Memory B cell (primary cell): ENCODE results near the gene U2AF1L4.

Experiments used
- ATAC-seq: fragments of 150-1000 bp; cut with Tn5 transposase; 2 replicates; pipeline ENCODE4 v1.10.0; 2021; ENCODE audit warnings: low read depth, mild to moderate bottlenecking, moderate library complexity
- DNase-seq, 2 donors: peaks; one replicate each; pipeline ENCODE4 v3.0.0; 2022; ENCODE audit warnings: low spot score in 2 of 2
- H3K27ac Mint-ChIP-seq: one replicate; pipeline ENCODE4 v1.8.0; 2022; ENCODE audit warnings: mild to moderate bottlenecking, moderate library complexity, mixed read lengths
- H3K27me3 Mint-ChIP-seq: one replicate; pipeline ENCODE4 v1.8.0; 2022; ENCODE audit warnings: mixed read lengths
- H3K36me3 Mint-ChIP-seq: one replicate; pipeline ENCODE4 v1.8.0; 2022; ENCODE audit warnings: mild to moderate bottlenecking, mixed read lengths
- H3K4me1 Mint-ChIP-seq: one replicate; pipeline ENCODE4 v1.8.0; 2022; ENCODE audit warnings: mixed read lengths
- H3K4me3 Mint-ChIP-seq: one replicate; pipeline ENCODE4 v1.8.0; 2022; ENCODE audit warnings: mild to moderate bottlenecking, moderate library complexity, mixed read lengths
- H3K9me3 Mint-ChIP-seq: one replicate; pipeline ENCODE4 v1.8.0; 2022; ENCODE audit warnings: mixed read lengths

Gene U2AF1L4, protein sequence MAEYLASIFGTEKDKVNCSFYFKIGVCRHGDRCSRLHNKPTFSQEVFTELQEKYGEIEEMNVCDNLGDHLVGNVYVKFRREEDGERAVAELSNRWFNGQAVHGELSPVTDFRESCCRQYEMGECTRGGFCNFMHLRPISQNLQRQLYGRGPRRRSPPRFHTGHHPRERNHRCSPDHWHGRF

DNA sequence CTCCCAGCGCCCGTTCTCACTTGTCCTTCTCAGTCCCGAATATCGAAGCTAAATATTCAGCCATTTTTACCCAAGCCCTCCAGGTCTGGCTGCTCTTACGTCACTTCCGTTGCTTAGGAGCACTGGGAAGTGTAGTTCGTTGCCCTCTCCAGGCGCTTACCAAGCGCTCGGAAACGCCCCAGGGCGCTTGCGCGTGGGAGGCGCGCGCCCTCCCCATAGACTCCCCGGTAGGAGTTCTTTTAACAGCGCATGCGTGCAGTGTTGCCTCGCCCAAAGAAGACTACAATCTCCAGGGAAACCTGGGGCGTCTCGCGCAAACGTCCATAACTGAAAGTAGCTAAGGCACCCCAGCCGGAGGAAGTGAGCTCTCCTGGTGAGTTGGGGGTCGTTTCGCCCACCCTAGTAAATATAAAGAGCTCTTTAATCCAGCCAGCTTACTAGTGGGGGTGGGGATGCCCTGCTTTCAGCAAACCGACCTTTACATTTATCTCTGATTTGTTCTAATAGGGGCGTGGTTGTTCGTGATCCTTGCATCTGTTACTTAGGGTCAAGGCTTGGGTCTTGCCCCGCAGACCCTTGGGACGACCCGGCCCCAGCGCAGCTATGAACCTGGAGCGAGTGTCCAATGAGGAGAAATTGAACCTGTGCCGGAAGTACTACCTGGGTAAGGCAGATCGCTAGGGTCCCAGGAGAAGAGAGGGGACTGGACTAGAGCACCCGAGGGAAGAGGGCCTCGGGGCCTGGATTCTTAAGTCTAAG lies at the start of gene U2AF1L4, which contains the start of gene PSENEN:
U2AF1L4 (minus strand) TSS at position 91 of the 759 bp plus-strand sequence; CDS start at position 64, 27 bp downstream.
PSENEN (plus strand) TSS at position 324 of the 759 bp plus-strand sequence; CDS start at position 604, 280 bp downstream.
- peak; percentile 81 to 94 for DNase-seq
- peaks cover 31% of the 10 kb centered on the region for H3K4me1 Mint-ChIP-seq
- peak within 1 kb of the TSS; percentile 98 for H3K27ac Mint-ChIP-seq
- ATAC-seq: peak; percentile 53
- H3K9me3 Mint-ChIP-seq: no peaks in the 10 kb centered on the region
- peak within 1 kb of the TSS; percentile 96 for H3K4me3 Mint-ChIP-seq
- H3K36me3 Mint-ChIP-seq: peaks cover 6% of the 10 kb centered on the region
- no peaks in the 10 kb centered on the region for H3K27me3 Mint-ChIP-seq

DNA sequence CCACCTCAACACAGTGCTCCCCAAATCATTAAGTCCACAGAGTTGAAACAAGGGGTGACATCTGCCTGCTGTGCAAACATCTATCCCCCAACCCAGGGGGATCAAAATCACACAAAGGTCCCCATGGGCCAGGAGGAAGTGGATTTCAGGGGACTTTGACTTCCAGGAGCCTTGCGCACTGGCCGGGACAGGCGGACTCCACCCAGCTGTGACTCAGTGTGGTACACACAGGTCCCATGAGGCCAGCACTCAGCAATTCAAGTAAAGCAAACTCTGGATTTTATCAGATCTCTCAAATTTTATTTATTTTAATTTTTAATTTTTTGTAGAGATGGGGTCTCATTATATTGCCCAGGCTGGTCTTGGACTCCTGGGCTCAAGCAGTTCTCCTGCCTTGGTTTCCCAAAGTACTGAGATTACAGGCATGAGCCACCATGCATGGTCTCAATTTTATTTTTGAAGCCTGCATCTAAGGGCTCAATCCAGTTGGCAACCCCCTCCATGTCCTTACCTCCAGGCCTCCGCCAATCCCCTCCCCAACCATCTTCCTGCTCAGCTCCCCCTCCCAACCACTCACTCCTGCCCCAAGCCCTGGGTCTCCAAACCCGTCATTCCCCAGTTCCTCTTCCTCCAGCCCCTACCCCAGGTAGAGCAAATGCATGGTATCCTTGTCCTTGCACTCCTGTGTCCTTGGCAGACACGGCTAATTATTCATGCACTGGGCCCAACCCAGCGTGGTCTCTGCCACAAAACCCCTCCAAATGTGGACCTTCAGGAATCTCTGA lies 48.4 kb upstream of the U2AF1L4 start:
- peaks cover 24% of the 10 kb centered on the region for H3K27me3 Mint-ChIP-seq
- no peaks in the 10 kb centered on the region for H3K36me3 Mint-ChIP-seq
- ATAC-seq (no peak), DNase-seq (no peak)
- peaks cover 7% of the 10 kb centered on the region for H3K4me1 Mint-ChIP-seq
- H3K4me3 Mint-ChIP-seq: no peak overlapping the region
- no peak overlapping the region for H3K27ac Mint-ChIP-seq
- H3K9me3 Mint-ChIP-seq: no peaks in the 10 kb centered on the region

DNA sequence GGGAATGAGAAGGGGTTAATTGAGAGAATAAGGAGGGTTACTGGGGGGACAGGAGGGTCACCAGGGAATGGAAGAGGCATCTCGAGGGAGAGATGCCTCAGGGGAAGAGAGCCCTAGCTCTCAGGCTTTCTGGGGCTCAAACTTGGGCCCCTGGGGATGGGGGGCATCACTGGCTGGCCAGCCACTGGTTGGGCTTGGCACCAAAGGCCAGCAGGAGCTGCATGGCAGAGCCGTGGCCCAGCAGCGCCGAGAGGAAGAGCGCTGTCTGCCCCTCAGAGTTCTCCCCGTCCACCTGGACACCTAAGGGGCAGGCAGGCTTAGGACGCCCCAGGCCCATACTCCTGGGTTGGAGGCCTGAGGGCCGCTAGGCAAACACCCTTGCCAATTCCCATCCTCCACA lies 47.7 kb upstream of the U2AF1L4 start:
- Mint-ChIP-seq H3K27ac (no peak overlapping the region), H3K4me1 (peaks cover 7% of the 10 kb centered on the region), H3K9me3 (no peaks in the 10 kb centered on the region), H3K4me3 (no peak overlapping the region), H3K27me3 (peaks cover 22% of the 10 kb centered on the region), H3K36me3 (no peaks in the 10 kb centered on the region)
- no peak for ATAC-seq
- DNase-seq: no peak

DNA sequence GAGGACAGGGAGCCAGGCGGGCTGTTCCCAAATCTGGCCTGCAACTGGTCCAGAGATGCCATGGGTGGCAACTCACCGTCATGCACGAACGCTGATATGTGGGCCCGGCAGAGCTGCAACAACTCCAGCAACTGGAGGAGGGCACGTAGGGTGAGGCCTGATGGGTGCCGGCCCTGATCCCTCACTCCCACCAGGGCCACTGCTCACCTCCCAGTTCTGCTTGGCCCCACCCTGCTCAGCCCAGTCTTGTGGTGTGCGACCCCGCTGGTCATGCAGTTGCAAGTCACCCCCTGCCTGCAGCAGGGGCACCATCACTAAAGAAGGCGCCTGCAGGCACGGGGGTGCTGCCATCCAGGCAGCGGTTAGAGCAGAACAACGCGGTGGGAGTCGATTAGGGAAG lies 47.1 kb upstream of the U2AF1L4 start:
- H3K4me3 Mint-ChIP-seq: no peak overlapping the region
- no peak for ATAC-seq
- peaks cover 6% of the 10 kb centered on the region for H3K4me1 Mint-ChIP-seq
- H3K9me3 Mint-ChIP-seq: no peaks in the 10 kb centered on the region
- H3K36me3 Mint-ChIP-seq: no peaks in the 10 kb centered on the region
- DNase-seq: no peak
- H3K27me3 Mint-ChIP-seq: peaks cover 20% of the 10 kb centered on the region
- no peak overlapping the region for H3K27ac Mint-ChIP-seq

DNA sequence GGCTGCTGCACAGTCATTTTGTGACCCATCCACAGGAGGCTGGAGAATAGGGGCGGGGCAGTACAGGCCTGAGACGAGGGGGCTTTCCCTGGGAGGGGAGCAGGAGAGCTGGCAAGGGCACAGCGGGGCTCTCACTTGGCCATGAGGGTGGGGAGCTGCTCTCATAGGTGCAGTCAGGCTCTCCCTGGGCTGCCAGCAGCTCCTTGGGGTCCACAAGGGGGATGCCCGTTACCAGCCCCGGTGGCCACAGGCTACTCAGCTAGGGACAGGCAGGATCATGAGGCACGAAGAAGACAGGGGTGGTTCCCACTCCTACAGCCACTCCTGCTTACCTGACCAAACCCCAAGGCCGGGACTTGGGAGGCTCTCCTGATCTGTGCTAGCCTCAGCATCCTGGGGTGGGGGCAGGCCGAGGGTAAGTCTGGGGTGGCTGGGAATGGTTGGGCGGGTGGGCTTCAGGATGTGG lies 46.6 kb upstream of the U2AF1L4 start:
- ATAC-seq (no peak), DNase-seq (no peak)
- H3K9me3 Mint-ChIP-seq: no peaks in the 10 kb centered on the region
- no peak overlapping the region for H3K4me3 Mint-ChIP-seq
- no peak overlapping the region for H3K27ac Mint-ChIP-seq
- peaks cover 15% of the 10 kb centered on the region for H3K27me3 Mint-ChIP-seq
- H3K4me1 Mint-ChIP-seq: peaks cover 2% of the 10 kb centered on the region
- no peaks in the 10 kb centered on the region for H3K36me3 Mint-ChIP-seq

DNA sequence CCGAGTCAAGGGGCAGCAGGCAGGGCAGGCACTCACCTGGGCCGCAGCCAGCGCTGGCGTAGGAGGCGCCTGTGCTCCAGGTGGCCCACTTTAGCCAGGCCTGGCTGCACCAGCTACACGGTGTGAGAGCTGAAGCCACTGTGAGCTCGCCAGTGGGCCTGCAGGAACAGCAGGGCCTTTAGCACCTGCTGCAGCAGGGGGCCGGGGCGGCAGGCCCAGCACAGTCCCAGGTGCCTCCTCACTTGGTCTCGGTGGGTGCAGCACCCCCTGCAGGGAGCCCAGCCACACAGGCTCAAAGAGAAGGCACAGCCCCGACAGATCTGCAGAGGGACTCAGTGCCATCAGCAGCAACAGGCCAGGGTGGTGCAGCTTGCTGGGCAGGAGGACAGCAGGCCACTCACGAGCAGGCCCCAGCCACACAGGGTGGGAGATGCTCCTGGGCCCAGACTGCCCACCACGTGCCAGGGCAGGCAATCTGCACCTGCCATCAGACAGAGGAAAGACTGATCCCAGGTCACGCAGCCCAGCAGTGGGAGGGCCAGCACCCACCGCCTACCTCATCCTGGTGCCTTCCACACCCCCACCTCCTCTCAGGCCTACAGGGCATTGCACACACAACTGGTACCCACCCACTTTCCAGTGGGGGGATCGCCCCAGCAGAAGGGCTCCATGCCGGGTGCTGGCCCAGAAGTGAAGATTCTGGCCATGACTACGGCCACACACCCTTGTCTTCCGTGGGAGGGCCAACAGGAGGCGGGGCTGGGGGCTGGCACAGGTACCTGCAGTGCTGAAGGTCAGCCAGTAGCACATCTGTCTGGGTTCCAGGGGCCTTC lies 46.0 kb upstream of the U2AF1L4 start:
- H3K27ac Mint-ChIP-seq: no peak overlapping the region
- H3K9me3 Mint-ChIP-seq: no peaks in the 10 kb centered on the region
- H3K36me3 Mint-ChIP-seq: no peaks in the 10 kb centered on the region
- H3K4me3 Mint-ChIP-seq: no peak overlapping the region
- ATAC-seq (peak; percentile 44), DNase-seq (no peak)
- no peaks in the 10 kb centered on the region for H3K4me1 Mint-ChIP-seq
- H3K27me3 Mint-ChIP-seq: peaks cover 10% of the 10 kb centered on the region

DNA sequence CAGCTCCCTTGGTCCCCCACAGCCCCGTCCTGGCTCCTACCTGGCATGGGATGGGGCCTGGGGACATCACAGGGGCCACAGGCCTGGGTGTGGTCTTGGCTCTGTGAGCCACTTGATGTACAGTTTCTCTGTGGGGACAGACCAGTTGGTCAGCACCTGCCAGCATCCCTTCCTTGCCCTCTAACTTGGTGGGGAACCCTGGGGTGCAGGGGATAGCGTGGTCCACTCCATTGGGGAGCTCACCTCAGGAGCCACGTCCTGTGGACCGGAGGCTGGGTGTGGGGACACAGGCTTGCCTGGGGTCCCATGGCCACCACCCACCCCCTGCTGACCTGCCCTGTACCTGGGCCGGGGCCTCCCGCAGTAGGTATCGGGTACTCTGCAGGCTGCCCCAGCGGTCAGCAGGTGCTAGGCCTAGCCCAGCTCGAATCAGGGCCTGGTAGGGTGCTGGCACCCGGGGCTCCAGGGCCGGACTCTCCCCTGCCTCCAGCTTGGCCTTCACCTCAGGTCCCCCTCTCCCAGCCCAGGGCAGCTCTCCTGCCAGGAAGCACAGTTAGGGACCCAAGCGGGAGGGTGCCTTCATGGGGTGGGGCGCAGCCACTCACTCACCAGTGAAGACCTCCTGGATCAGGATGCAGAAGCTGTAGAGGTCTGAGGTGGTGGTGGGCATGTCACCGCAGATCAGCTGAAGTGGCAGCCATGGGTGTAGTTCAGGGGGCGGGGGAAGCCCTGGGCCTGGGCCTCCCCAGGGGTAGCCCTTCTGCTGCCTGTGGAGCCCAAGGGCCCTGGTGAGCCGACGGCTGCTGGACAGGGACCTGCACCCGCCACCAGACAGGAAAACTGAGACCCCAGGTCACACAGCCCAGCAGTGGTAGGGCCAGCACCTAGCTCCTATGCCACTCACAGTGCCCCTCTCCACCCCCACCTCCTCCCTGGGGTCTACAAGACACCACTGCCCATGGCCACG lies 45.0 kb upstream of the U2AF1L4 start:
- H3K27me3 Mint-ChIP-seq: peaks cover 6% of the 10 kb centered on the region
- no peaks in the 10 kb centered on the region for H3K36me3 Mint-ChIP-seq
- no peak for DNase-seq
- H3K4me1 Mint-ChIP-seq: no peaks in the 10 kb centered on the region
- no peaks in the 10 kb centered on the region for H3K9me3 Mint-ChIP-seq
- ATAC-seq: no peak
- H3K27ac Mint-ChIP-seq: no peak overlapping the region
- H3K4me3 Mint-ChIP-seq: no peak overlapping the region

DNA sequence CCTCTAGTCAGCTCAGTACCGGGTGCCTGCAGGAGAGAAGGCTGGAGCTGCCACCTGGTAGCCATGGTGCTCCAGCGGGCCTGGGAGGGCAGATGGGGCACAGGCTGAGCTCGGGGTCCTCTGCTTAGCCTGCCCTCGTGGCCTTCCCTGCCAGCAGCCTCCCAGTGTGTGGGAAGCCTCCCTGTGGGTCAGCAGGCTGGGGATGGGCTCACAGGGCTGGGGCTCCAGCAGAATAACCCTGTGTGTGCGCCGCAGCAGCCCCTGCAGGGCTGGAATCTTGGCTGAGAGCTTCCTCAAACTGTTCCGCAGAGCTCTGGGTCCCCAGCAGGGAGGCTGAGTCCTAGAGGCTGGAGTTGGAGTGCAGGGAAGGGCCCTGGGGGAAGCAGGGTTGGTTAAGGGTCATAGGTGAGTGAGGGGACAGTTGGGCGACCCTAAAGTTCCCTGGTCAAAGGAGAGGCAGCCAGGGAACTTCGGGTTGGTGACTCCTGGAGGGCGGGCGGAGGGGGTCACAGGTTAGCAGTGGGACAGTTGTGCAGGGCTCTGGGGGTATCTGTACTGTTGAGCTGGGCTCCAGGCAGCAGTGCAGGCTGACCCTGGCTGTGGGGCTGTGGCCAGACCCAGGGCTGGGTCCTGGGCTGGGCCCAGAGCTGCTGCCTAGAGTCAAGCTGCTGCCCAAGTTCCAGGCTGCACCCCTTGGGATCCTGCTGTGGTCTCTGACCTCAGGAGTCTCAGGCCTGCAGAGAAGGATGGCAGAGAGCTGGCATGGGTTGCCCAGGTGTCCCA lies 44.2 kb upstream of the U2AF1L4 start:
- no peak overlapping the region for H3K4me3 Mint-ChIP-seq
- H3K36me3 Mint-ChIP-seq: no peaks in the 10 kb centered on the region
- no peaks in the 10 kb centered on the region for H3K4me1 Mint-ChIP-seq
- no peaks in the 10 kb centered on the region for H3K9me3 Mint-ChIP-seq
- no peak overlapping the region for H3K27ac Mint-ChIP-seq
- ATAC-seq: no peak
- no peak for DNase-seq
- H3K27me3 Mint-ChIP-seq: peaks cover 6% of the 10 kb centered on the region

DNA sequence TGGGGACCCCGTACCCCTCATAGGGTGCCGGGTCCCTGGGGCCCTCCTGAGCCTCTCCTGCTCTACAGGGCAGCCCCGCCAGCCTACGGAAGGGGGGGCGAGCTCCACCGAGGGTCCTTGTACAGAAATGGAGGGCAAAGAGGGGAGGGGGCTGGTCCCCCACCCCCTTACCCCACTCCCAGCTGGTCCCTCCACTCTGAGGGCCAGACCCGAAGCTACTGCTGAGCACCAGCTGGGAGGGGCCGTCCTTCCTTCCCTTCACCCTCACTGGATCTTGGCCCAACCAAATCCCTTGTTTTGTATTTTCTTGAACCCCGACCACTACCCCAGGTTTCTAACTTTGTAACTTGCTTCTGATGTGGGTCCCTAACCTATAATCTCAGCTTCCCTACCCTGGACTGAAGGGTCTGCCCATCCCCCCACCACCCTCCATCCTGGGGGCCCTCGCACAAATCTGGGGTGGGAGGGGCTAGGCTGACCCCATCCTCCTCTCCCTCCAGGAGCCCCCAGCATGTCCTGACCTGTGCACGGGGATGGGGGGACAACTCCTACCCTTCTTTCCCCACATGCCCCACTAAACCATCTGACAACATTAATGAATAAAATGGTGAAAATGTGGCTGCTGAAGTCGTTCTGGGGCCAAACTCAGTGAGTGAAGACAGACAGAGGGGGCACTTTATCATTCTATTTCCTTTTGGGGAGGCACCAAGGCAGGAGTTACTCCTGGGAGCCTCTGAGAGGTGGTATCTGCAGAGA lies 43.2 kb upstream of the U2AF1L4 start:
- Mint-ChIP-seq H3K27ac (no peak overlapping the region), H3K9me3 (no peaks in the 10 kb centered on the region), H3K36me3 (peaks cover under 1% of the 10 kb centered on the region), H3K4me3 (no peak overlapping the region), H3K27me3 (peaks cover 3% of the 10 kb centered on the region), H3K4me1 (no peaks in the 10 kb centered on the region)
- no peak for DNase-seq
- no peak for ATAC-seq

DNA sequence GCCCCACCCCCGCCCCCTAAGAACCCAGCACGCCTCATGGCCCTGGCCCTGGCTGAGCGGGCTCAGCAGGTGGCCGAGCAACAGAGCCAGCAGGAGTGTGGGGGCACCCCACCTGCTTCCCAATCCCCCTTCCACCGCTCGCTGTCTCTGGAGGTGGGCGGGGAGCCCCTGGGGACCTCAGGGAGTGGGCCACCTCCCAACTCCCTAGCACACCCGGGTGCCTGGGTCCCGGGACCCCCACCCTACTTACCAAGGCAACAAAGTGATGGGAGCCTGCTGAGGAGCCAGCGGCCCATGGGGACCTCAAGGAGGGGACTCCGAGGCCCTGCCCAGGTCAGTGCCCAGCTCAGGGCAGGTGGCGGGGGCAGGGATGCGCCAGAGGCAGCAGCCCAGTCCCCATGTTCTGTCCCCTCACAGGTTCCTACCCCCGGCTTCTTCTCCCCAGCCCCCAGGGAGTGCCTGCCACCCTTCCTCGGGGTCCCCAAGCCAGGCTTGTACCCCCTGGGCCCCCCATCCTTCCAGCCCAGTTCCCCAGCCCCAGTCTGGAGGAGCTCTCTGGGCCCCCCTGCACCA lies 42.1 kb upstream of the U2AF1L4 start:
- H3K27ac Mint-ChIP-seq: no peak overlapping the region
- no peaks in the 10 kb centered on the region for H3K4me1 Mint-ChIP-seq
- no peak for DNase-seq
- peaks cover 6% of the 10 kb centered on the region for H3K36me3 Mint-ChIP-seq
- H3K4me3 Mint-ChIP-seq: no peak overlapping the region
- ATAC-seq: no peak
- no peaks in the 10 kb centered on the region for H3K27me3 Mint-ChIP-seq
- no peaks in the 10 kb centered on the region for H3K9me3 Mint-ChIP-seq

DNA sequence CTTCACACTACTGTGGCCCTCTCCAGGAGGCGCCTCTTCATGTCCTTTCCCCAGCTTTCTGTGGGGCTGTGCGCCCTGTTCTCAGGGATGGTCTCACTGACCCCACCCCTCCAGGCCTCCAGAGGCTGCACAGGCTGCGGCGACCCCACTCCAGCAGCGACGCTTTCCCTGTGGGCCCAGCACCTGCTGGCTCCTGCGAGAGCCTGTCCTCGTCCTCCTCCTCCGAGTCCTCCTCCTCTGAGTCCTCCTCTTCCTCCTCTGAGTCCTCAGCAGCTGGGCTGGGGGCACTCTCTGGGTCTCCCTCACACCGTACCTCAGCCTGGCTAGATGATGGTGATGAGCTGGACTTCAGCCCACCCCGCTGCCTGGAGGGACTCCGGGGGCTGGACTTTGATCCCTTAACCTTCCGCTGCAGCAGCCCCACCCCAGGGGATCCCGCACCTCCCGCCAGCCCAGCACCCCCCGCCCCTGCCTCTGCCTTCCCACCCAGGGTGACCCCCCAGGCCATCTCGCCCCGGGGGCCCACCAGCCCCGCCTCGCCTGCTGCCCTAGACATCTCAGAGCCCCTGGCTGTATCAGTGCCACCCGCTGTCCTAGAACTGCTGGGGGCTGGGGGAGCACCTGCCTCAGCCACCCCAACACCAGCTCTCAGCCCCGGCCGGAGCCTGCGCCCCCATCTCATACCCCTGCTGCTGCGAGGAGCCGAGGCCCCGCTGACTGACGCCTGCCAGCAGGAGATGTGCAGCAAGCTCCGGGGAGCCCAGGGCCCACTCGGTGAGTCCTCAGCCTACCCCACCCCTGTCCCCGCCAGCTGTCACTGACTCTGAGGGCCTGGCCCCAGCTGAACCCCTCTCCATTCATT lies 41.3 kb upstream of the U2AF1L4 start:
- ATAC-seq: no peak
- H3K4me1 Mint-ChIP-seq: no peaks in the 10 kb centered on the region
- no peak for DNase-seq
- peaks cover 6% of the 10 kb centered on the region for H3K36me3 Mint-ChIP-seq
- H3K9me3 Mint-ChIP-seq: no peaks in the 10 kb centered on the region
- no peaks in the 10 kb centered on the region for H3K27me3 Mint-ChIP-seq
- H3K4me3 Mint-ChIP-seq: no peak overlapping the region
- H3K27ac Mint-ChIP-seq: no peak overlapping the region
